NCI-H748 (cell line): ENCODE measurements around the gene KIF26B.
A peak's percentile ranks its signal among the peaks of the same experiment; 100 is the strongest.

Experiments
- DNase-seq: peaks from one replicate; lab custom pipeline; 2025; ENCODE audit not compliant: unreplicated experiment; lab: John Stamatoyannopoulos, UW

The KIF26B gene

DNA sequence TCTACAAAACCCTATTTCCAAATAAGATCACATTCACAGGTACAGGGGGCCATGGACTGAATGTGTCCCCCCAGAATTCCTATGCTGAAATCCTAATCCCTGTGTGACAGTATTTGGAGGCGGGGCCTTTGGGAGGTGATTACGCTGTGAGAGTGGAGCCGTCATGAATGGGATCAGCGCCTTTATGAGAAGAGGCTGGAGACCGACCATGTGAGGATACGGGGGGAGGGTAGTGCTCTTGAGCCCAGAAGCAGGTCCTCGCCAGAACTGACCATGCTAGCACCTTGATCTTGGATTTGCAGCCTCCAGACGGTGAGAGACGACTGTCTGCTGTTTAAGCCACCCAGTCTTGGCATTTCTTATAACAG, 23.8 kb upstream of the KIF26B start:
- no peak for DNase-seq

DNA sequence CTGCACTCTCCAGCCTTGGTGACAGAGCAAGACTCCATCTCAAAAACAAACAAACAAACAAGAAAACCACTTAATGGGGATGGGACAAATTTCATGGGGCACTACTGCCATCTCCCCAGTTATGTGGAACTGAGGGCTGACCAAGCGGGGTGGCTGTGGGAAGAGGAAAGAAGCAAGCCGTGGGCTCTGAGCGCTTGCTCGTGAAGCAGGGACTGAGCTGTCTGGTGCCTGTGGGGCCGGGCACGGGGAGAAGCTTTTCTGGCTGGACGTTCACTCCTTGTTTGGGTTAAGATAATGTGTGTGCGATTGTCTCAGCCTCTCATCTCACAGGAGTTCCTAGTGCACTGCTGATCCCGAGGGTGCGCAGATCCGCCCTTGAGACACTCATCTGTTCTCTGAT, 22.0 kb upstream of the KIF26B start:
- DNase-seq, result no peak

DNA sequence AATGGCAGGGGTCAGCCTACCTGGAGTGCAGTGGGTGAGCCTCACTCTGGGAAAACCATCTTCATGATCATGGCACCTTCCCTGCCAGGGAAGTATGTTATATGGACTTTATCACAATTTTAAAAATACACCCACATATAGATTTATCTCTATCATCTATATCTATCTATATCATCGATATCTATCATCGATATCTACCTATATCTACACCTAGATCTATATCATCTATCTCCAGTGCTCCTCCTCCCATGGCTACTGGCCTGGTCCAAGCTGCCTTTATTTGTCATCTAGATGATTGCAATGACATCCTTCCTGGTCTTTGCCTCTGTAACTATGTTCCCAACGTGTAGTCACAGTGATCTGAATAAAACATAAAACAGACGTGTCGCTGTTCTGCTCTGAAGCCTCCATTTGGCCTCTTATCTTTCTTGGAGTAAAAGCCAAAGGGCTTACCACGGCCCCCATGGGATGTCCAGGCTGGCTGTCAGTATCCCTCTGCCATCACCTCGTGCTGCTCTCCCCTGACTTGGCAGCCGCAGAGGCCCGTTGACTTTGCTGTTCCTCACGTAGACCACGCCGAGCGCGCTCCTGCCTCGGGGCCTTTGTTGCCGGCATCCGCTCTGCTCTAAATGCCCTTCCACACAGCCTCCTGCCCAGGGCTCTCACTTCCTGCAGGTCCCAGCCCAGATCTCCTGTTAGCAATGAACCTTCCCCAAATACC, 20.6 kb upstream of the KIF26B start:
- no peak for DNase-seq

GRCh38 chr1:245142171-245142798, 12.5 kb upstream of the KIF26B start:
- no peak for DNase-seq

DNA sequence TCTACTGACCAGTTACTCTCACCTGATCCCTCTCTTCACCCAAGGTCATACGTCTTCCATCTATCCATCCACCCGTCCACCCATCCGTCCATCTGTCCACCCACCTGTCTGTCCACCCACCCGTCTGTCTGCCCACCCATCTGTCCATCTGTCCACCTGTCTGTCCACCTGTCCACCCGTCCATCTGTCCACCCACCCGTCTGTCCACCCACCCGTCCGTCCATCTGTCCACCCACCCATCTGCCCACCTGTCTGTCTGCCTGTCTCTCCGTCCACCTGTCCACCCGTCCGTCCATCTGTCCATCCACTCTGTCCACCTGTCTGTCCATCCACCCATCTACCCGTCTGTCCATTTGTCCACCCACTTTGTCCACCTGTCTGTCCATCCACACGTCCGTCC, 11.8 kb upstream of the KIF26B start:
- DNase-seq, result no peak

GRCh38 chr1:245143849-245144248, 10.9 kb upstream of the KIF26B start:
- DNase-seq, result no peak

GRCh38 chr1:245148069-245148468, 6.7 kb upstream of the KIF26B start:
- no peak for DNase-seq

DNA sequence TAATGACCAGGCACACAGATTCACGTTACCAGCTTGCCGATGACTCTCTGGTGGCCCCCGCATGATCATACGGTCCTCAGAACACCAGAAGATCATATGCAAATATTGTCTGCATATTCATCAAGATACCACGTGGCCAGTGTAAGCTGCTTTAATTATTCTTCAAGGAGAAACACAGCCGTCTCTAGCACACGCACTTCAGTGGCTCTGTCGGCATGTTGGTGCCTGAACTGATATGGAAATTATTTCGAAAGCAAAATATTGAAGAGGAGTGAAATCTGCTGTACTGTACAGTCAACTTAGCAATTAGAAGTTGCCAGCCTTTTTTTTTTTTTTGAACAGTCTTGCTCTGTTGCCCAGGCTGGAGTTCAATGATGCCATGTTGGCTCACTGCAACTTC, 5.9 kb upstream of the KIF26B start:
- no peak for DNase-seq

GRCh38 chr1:245153081-245153551, 1.7 kb upstream of the KIF26B start:
- peak; percentile 69 for DNase-seq

- DNase-seq, result peak; percentile 37
Measured at GRCh38 chr1:245153552-245154428, 995 bp upstream of the KIF26B start.

- peak; percentile 65 for DNase-seq
Measured at GRCh38 chr1:245155272-245156040, 671 bp downstream of the KIF26B start.

GRCh38 chr1:245156041-245156735, 1.4 kb downstream of the KIF26B start:
- peak; percentile 89 for DNase-seq

DNA sequence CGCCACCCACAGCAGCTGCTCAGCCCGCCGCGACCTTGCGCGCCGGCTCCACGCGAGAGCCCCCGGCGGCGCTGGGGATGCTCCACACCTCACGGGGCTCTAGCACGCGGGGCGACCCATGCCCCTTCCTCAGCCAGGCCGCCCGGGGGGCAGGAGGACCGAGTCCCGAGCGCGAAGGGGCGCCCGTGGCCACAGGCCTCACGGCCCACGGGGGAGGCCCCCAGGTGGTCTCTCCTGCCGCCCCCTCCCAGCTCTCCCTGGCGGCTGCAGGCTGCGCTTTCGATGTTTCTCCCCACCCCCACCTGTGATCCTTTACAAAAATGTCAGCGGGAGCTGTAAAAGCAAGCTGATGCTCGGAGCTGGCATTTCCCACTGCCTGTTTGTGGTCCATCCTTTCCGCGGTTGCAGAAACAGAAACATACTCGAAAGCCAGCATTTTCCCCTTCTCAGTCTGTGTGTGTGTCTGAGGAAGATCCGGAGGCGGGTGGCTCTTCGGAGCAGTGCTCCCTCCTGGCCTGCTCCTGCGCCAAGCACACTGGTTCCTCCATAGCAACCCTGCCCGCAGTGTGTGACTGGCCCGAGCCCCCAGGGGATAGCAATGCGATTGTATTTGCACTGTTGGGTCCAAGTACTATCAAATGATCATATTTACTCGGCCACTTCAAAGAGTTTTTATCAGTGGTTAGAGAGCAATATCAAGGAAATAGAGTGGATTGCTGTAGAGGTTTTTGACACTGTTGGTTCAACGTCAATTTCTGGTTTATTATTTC, 2.1 kb downstream of the KIF26B start:
- peak; percentile 73 for DNase-seq

GRCh38 chr1:245158913-245159312, 4.1 kb downstream of the KIF26B start:
- DNase-seq, result no peak

DNA sequence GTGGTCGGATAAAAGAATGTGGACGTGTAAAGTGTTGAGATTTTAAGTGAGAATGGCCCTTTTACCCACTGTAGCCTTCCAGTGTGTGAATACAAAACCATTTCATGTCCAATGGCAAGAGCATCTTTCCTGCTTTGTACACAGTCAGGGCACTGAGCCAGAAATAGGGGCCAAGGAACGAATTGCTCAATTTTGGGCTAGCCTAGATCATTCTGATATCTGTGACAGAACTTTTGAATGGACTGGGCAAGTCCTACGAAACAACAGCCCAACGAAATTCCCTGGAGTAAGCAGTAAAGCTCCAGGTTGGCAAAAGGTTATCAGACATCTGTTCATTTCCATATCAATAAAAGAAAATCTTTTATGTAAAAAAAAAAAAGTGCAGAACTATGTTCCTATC, 5.5 kb downstream of the KIF26B start:
- DNase-seq, result no peak

GRCh38 chr1:245160741-245161400, 6.1 kb downstream of the KIF26B start:
- no peak for DNase-seq

GRCh38 chr1:245161866-245162265, 7.1 kb downstream of the KIF26B start:
- no peak for DNase-seq

DNA sequence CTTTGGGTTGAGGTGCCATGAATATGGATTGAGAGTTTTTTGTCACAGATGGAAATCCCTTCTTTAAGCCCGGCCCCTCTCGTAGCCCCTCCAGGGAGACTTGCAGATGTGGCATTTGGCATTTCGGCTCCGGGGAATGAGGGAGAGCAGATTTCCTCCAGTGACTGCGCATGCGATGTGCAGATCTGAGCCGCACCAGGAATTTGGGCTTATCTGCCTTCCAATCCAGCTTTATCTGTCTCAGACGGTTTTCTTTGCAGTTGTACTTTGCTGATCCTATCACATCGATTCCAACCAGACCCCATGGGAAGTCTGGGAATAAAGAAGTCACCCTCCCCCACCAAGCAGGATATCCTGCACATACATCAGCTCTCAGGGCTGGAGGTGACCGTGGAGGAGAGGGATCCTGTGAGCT, 11.7 kb downstream of the KIF26B start:
- DNase-seq, result no peak

DNA sequence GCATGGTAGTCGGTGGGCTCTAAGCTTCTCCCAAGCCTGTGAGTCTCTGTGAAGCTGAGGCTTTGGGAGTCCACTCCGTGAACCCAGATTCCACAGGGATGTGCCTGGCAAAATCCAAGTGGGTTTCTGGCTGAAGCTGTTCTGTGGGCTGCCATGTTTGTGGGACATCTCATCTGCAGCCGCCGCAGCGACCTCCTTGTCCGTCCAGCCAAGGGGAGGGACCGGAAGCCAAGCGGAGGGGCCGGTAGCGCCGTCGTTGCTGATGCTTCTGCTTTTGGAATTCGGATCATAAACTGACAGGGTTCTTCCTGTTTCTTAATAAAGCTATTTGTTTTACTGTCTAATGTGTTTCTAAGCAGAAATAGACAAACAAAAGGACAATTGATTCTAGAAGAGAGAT, 13.3 kb downstream of the KIF26B start:
- no peak for DNase-seq
